Measurements from ENCODE around the gene GIT2.
"Not testable (repeated sequence)": the region's sequence is repeated elsewhere in the genome, so short reads cannot be mapped to it uniquely, and the experiment has no call there.

The GIT2 gene

DNA sequence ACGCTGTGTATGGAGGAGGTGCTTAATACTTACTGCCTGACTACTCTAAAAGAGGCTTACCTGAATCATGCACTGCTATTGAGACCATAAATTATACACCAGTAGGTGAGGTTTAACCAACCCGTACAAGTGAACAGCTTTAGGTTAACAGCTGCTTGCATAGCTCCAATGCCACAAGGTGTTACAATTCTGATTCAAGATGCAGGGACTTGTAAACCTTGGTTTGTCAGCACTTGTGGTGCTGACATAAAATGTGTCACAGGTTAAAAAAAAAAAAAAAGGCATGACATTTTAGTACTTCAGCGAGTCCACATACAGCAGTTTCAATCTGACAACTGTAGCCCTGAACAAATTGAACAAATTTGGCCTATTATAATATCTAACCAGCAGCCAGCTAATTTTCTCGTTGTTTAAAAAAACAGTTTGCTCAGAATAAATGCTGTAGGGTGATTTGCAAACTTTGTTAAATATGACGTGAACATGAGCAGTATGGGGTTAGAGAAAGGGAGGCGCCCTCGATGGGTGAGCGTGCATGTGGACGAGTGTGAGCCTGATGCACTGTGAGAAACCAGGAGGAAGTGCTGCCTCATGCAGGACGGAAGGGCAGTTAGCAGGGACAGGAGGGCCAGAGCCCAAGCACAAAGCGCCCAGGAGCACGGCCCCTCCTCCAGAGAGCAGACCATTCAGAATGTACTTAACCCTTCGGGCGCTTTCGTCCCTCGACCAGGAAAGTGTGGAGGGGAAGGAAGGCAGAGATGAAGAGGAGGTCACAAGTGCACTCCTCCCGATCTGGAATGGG lies 51.4 kb downstream of the GIT2 start:
- DNase-seq, result no peak

DNA sequence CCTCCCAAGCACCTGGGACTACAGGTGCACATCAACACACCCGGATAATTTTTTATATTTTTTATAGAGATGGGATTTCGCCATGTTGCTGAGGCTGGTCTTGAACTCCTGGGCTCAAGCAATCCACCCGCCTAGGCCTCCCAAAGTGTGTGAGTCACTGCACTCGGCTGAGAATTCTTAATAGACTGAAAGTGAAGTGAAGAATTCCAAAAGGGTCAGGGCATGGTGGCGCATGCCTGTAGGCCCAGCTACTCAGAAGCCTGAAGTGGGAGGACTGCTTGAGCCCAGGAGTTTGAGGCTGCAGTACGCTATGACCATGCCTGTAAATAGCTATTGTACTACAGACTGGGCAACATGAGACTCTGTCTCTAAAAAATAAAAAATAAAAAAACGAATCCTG lies 52.4 kb downstream of the GIT2 start:
- no peak for DNase-seq

DNA sequence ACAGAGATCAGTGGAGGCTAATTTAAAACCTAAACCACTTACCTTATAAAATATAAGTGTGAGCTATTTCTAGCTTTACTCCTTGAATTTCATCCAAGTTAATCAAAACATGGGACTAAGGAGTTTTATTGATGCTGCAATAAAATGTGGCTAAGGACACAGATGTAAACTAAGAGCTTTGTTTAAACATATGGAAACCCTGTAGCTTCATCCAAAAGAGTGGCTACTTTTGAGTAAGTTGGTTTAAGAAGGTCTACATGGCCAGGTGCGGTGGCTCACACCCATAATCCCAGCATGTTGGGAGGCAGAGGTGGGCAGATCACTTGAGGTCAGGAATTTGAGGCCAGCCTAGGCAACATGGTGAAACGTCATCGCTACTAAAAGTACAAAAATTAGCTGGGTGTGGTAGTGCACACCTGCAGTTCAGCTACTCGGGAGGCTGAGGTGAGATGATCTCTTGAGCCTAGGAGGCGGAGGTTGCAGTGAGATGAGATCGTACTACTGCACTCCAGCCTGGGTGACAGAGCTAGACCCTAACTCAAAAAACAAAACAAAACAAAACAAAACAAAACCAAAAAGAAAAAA lies 55.7 kb downstream of the GIT2 start:
- DNase-seq, result no peak

DNA sequence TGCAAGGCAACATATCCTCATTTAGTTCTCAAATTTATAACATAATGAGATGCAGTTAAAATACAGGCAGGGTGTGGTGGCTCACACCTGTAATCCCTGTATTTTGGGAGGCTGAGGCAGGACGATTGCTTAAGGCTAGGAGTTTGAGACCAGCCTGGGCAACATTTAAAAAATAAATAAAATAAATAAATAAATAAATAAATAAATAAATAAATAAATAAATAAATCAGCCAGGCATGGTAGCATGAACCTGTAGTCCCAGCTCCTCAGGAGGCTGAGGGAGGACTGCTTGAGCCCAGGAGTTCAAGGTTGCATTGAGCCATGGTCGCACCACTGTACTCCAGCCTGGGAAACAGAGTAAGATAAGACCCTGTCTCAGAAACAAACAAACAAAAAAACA lies 56.7 kb downstream of the GIT2 start:
- no peak for DNase-seq

DNA sequence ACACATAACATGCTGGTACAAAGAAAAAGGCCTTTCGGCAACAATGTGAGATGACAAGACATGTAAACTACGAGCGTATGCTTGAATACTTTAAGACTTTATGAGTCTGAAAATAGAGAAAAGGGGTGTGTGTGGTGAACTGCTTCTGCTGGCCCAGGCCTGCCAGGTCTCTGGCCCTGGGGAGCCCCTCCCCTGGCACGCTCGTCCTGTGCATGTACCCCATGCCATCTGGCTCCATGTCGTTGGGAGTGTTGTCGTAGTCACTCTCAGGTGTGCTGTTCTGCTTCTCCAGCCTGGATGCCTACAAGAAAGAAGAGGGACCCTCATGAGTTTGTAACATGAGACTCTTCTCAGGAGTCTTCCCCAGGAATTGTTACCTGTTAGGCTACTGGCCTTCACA lies 57.2 kb downstream of the GIT2 start:
- no peak for DNase-seq

DNA sequence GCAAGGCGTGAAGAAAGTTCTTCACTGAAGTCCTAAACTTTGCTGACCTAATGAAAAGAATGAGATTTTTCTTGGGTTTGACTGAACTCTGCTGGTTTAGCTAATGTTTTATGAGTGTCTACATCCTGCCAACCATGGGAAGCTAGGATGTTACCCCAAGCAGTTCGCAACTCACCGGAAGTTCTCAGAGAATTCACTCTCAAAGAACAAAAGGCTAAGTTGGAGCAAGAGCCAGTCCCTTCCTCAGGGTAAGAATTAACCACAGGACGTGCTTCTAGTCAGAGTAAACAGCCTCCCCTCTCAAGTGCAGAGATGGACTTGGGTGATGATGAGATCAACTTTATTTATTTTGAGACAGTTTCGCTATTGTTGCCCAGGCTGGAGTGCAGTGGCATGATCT lies 58.8 kb downstream of the GIT2 start:
- DNase-seq, result no peak

DNA sequence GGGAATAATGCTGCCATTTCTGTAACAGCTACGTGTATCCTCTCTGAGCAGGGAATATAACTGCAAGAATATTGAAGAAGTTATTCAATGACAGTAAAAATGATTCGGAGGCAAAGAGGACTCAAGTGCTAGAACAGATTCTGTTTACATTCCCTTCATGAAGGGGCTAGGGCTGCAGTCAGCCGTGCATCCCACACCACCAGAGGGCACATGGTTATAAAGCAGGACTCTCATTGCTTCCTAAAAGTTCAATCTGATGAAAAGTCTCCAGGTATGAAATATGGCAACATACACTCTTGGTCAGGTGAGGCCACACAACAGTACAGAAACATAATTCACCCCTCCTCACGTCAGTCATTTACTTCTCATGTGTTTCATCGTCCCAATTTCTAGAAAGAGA lies 62.1 kb downstream of the GIT2 start:
- DNase-seq, result no peak

DNA sequence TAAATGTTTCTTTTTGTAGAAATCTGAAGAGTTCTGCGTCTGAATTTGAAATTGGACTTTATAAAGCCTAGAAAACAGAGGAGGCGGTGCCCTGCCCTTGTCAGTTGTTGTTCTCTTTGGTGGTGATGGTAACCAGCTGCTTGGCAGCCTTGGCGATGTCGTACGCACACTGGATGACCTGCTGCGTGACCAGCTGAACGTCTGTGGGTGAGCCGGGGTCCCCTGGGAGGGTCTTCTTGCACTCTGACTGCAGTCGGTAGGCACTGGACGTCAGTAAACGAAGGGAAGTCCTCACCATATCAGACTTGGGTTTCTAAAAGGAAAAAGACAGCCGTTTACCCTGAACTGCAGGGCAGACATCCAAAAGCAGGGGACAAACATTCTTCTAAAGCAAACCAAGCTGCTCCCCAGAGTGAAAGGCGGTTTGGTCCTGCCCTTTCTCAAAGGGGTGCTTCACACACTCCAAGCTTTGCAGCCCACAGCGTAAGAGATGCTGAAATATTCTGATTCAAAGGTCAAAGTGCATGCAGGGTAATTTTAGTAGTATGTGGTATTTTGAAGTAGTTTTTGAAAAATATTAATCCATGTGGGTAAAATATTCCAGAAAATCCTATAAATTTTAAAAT lies 63.2 kb downstream of the GIT2 start:
- DNase-seq, result no peak

DNA sequence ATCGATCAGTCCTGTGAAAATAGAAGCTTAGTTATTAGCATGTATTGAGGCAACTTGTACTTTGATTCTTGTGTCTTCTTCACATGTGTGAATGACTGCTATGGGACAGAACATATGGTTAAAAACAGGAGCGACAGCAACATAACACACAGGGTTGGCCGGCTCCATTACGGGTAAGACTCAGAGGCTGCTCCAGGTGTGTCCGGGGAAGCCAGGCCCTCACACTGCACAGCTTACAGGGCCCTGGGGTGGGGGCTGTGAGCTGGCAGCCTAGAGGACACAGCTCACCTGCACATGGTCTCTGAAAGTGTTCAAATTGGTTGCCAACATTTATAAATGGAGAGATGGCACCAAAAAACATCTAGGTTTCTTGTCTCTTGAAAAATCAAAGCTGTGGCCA lies 65.0 kb downstream of the GIT2 start:
- no peak for DNase-seq

DNA sequence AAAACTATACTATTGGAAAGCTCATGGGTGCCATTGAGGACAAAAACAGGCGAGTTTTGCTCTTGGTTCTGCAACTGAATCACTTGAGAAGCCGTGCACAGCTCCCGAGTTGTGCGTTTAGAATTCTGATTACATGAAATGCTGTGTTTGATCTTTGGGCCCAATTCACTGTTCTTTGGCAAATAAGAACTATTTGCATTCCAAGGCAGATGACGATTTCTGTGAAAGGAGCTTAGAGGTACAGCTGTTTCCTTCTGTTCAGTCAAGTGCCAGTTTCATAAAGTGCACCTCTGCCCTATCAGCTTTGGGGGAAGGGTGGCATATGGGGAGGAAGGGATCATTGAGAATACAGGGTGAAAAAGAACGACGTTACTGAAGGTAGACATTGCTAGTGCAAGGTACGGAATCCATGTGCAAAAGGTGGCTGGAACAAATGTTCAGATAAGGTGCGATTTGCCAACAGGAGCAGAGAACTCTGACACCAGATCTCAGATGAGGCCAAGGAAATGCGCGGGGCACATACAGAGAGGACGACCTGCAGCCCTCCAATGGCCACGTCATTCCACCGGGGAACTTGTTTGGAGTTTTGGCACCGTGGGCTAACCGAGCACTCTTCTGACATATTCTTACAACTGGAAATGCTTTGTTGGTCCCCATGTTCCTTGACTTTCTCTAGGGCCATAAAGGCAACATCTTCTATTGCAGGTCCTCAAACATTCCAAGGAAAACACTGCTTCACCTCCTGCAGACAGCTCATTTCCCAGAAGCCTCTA lies 66.0 kb downstream of the GIT2 start:
- no peak for DNase-seq

DNA sequence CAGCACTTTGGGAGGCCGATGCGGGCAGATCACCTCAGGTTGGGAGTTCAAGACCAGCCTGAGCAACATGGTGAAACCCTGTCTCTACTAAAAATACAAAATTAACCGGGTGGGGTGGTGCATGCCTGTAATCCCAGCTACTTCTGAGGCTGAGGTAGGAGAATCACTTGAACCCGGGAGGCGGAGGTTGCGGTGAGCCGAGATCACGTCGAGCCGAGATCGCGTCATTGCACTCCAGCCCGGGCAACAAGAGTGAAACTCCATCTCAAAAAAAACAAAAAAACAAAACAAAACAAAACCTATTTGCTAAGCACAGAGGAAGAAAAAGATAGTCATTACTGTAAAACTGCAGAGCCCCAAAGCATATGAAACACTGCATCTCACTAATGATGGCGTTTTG lies 66.8 kb downstream of the GIT2 start:
- DNase-seq, result not testable (repeated sequence)

DNA sequence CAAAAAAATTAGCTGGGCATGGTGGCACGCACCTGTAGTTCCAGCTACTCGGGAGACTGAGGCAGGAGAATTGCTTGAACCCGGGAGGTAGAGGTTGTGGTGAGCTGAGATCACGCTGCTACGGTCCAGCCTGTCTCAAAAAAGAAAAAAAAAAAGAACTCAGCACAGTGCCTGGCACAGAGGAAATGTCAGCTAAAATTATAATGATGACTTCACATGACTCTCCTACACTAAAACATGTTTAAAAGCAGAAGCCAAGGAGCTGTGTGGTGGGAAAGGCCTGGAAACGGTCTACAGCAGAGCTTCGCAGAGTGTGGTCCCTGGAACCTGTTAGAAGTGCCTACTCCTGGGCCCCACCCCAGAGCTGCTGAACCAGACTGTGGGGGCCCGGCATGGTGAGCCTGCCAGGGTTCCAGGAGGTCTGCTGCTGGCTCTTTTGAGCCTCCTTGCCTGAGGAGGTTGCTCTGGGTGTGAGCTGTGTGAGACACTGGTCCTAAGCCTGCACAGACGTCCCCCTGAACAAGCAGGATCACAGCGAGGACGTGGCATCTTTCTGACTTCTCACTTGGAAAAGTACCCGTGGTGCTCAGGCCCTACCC lies 68.0 kb downstream of the GIT2 start:
- DNase-seq, result no peak

DNA sequence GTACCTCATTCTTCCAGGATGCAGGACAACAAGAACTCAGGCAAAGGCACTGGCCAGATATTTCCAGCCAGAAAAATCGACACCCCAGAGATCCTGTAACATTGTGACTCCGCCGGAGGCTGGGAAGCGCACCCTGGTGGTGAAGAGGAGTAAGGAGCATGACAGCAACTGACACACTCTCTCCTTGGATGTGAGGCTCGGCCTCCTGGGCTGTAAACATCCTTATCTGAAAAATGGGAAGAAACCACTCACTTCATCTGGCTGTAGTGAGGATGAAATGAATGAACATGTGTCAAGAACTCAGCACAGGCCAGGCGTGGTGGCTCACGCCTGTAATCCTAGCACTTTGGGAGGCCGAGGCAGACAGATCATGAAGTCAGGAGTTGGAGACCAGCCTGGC lies 68.5 kb downstream of the GIT2 start:
- DNase-seq, result peak; percentile 30

DNA sequence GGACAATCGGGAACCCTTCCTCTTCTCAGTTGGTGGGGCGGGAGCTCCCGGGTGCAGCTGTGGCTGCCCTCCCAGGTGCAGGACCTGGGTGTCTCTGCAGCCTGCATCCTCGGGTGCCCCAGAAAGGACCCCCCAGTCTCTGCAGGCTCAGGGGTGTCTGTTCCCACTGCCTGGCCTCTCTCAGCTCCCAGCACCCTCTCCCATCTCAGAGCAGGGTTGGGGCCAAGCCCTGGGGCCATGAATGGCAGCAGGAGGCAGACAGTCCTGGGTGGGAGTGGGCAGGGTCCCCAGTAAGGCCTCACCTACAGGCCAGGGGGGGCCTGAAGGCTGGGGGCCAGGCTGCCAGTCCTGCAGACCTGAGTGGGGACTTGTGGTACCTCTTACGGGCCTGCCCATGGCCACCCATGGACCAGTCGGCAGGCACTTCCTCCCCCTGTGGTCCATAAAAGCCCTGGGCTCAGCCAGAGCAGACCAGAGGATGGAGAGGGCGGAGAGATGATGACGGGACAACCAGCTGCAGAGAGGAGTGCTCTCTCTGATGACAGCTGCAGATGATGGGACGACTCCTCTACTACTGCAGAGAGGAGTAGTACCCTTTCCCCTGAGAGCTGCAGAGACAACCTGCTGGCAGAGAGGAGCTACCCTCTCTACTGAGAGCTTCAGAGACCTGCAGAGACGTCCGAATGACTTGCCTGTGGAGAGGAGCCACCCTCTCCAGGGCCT lies 69.5 kb downstream of the GIT2 start:
- DNase-seq, result no peak

DNA sequence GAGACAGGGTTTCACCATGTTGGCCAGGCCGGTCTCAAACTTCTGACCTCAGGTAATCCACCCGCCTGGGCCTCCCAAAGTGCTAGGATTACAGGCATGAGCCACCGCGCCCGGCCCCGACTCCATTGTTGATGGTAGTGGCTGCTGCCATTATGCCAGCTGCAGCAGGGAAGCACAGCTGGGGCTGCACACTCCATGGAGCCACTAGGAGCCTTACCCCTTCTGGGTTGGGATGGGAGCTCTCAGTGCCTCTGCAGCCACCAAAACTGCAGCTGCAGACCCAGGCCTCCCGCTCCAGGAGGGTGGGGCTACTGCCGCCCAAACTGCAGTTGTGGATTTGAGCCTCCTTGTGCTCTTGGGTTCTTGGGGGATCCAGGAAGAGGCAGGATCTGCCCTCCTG lies 70.2 kb downstream of the GIT2 start:
- DNase-seq, result no peak

DNA sequence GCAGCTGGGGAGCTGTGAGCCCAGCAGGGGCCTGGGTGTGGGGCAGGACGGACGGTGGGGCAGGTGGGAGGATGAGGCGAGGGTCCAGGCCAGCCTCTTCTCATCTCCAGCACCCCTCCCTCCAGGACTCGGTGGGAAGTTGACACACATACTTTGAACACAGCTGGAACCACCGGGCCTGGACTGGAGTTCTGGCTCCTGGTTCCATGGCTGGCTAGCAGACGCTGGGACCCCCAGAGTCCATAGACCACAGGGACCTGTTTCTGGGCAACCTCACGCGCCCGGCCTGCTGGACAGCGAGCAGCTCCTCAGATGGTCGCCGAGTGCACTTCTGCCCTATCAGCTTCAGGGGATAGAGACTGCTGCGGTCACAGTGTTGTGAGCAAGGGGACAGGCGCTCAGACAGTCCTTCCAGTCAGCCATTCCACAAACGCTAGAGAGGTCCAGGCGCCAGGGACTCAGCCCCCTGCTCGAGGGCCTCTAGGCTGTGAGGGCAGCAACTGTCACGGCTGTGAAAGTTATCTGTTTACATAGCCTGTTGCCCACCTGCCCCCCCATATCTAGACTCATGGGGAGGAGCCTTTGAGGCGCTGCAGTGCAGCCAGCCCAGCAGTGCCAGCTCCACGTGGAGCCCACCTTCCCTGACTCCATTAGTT lies 70.9 kb downstream of the GIT2 start:
- DNase-seq, result no peak

DNA sequence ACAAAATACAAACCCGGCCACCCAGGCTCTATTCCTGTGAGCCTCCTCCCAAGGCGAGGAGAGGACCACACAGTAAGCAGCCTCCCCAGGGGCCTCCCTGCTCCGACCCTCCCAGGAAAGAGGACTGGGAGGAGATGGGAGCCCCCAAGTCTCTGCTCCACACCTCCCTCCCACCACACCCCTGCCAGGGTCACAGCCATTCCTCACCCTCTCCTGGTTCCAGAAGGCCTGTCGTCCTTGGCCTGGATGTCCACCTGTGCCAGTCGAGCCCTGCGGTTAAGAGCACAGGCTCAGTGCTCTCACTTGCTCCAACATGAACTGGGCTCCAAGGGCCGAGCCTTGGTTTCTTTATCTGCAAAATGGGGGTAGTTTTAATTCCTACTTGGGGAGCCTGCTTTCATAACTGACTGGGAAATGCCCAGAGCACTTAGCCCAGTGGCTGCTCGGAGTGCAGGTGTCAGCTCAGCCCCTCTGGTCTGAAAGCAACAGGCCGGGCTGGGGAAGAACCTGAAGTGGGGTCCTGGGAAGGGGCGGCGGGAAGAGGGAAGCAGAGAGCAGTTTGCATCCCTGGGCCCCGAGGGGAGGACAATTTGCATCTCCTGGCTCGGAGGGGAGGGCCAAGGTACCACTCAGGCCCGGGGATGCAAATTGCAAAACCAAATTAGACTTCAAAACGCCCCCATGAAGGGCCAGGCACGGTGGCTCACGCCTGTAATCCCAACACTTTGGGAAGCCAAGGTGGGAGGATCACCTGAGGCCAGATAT lies 72.5 kb downstream of the GIT2 start:
- DNase-seq, result no peak

DNA sequence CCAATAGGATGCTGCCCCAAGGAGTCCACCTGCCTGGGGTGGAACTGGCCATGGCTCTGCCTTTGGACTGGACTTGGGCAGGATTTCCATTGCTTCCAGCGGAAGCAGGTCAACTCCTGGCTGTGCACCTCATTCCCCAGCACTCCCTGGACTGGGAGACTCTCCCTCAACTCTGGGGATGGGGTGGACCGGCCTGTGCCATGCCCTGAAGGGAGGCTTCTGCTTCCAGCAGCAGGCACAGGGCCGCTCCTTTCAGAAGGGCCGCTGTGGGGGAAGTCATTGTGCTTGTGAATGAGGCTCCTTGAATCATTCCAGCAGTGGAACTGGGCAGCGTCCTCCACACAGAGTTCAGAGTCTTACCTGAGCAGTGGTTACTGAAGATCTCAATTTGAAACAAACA lies 73.1 kb downstream of the GIT2 start:
- no peak for DNase-seq

DNA sequence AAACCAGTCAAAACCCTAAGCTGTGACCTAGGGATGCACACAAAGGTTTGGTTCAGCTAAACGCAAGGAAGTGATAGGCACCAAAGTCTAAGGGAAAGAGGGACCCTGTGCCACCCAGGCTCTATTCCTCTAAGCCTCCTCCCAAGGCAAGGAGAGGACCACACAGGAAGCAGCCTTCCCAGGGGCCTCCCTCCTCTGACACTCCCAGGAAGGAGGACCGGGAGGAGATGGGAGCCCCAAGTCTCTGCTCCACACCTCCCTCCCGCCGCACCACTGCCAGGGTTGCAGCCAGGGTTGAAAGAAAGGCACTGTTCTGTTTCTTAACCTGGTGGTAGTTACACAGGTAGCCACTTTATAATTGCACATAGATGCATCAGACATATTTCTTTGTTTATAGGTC lies 74.2 kb downstream of the GIT2 start:
- DNase-seq, result no peak

DNA sequence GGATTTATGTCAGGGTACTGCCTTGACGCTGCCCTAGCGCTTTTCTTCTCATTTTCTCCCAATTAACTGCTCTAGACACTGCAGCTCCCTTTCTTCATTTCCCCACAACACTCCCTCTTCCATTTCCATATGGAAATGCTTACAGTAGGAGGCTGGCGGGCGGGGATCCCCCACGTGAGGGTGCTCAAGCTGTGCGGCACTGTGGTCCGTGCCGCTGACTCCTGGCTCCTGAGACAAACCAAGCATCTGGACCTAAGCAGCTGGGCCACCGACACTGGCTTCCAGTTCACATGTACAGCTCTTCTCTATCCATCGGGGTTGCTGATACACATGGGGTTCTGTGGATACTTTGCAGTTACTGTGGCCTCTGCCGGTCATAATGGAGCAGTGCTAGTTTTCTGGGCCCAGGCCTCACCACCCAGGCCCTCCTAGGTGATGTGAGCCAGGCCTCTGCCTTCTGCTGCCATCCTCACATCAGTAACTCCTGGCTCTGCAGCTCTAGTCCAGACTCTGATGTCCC lies 75.8 kb downstream of the GIT2 start:
- no peak for DNase-seq

DNA sequence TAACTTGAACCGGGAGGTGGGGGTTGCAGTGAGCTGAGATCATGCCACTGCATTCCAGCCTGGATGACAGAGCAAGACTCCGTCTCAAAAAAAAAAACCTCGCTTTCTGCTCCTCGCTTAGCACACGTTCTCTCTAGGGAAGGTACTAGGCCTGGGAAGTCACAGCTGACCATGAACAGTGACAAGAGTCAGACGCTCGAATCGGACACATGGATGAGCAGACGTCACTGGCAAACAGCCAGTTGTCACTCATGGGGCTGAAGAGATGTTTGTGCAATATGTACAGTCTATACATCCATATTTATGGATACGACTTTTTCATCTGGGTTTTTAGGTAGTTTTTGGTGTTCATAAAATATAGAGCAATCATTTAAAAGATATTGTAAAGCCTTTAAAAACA lies 76.7 kb downstream of the GIT2 start:
- DNase-seq, result no peak
